Measurements from ENCODE around the gene ALDH1A1.

The ALDH1A1 gene

DNA sequence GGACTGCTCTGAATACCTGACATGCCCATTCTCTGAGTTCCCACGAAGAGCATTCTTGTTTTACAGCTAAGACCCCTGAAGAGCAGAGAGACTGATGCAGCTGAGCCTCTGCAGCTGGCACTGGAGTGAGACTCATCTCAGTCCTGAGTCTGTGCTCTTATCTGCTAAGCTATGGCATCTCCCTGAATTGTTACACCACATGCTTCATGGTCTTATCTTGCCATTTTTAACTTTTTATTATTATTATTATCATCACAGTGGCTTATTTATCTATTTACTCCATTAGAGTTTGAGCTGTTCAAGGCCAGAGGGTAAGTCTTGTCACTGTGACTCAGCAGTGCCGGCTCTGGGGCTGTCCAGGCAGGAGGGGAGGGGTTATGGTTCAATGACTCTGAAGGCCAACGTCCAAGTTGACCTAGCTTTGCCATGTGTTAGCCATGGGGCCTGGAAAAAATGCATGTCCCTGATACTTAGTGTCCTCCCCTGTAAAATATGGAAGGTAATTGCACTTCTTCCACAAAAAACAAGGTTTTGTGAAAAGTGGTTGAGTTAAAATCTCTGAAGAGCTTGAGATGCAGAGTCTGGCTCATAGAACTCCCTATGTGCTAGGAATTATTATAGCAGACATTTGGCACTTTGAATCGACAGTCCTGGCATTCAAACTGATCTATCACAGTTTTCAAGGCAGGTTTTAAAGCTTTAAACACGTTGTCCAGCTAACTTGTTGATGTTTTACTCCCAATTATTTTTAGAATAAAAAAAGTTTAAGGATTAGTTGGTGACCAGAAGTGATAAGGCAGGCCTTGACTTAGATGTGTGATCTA is 94.6 kb downstream of the ALDH1A1 start:
- DNase-seq (ENCODE audit: low read depth in 2 of 3, low spot score in 2 of 3): no peak

- DNase-seq (ENCODE audit: low read depth in 2 of 3, low spot score in 2 of 3): no peak
These were observed 95.2 kb downstream of the ALDH1A1 start for GRCh38 chr9:72857624-72857996.

DNA sequence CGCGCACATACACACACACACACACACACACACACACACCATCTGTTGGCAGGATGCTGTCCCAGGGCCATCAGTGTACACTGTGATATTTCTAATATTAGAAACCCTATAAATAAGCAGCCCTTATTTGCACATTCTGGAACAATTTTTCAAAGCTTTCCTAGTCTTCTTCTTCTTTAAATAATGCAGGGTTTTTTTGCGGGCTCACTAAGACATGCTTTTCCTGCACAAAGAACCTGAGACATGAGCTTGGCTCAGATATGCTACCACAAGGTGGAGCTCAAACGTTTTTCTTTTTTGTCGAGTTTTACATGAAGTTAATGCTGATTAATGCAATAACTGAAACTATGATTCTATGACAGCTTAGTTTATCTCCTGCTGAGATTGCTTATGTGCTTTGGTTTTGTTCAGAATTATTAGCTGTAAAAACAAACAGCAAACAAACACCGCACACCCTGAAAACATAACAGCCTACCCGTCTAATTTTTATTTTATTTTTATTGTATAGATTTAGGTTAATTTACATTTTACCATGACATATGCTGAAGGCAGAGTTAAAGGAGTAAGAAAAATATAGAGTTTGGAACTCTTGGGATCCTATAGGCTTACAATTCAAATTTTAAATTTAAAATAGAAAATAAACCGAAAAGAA is 95.8 kb downstream of the ALDH1A1 start:
- no peak for DNase-seq (ENCODE audit: low read depth in 2 of 3, low spot score in 2 of 3)

GRCh38 chr9:72855890-72856523 is 96.8 kb downstream of the ALDH1A1 start:
- DNase-seq (ENCODE audit: low read depth in 2 of 3, low spot score in 2 of 3): no peak

- no peak for DNase-seq (ENCODE audit: low read depth in 2 of 3, low spot score in 2 of 3)
These were observed 97.5 kb downstream of the ALDH1A1 start for GRCh38 chr9:72855321-72855720.

Measured in activated CD8-positive, alpha-beta memory T cell treated with anti-CD3 and anti-CD28 coated beads for 48 hours (primary cell).